ENCODE data around the gene DNAH12. TPM values are rescaled to one million over a fixed set of nuclear protein-coding genes. Genes with fewer than 3 reads are reported as not detected.
A peak's percentile ranks its signal among the peaks of the same experiment; 100 is the strongest.

DNAH12 gene
- total and polyA plus RNA-seq, 2 donors (not counting 3 experiments of a cell fraction or from before 2014, with no cell fraction given): 0.06 to 0.20 TPM

DNA sequence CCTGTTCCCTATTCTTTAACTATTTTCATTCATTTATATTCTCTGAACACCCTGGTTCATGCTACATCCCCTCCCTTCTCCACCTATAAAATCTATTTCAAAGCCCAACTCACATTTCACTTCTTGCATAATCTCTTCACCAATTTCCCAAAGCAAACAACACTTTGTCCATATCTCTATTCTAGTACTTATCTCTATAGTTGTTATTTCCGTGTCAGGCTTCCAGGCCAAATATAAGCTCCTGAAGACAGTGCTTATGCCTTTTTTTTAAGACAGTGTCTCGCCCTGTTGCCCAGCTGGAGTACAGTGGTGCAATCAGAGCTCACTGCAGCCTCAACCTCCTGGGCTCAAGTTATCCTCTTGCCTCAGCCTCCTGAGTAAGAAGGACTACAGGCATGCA is 43.6 kb downstream of the DNAH12 start:
- Histone ChIP-seq H3K4me1 (ENCODE audit: control insufficient read depth, extremely low read depth, insufficient read depth, low read length) (peaks cover 4% of the 10 kb centered on the region), H3K4me2 (ENCODE audit: insufficient read depth, low read length) (no peak overlapping the region), H4K20me1 (replicated peaks; ENCODE audit: control insufficient read depth, extremely low read depth, insufficient read depth, low read length) (no peaks in the 10 kb centered on the region), H3K27me3 (ENCODE audit: control insufficient read depth in 2 of 2, insufficient read depth in 2 of 2, low read length in 2 of 2) (no peaks in the 10 kb centered on the region), H3K9ac (replicated peaks; ENCODE audit: extremely low read depth, insufficient read depth, low read length) (no peak overlapping the region), H3K27ac (ENCODE audit: insufficient read depth, low read depth, low read length) (no peak overlapping the region), H3K9me1 (replicated peaks; ENCODE audit: control insufficient read depth, extremely low read depth, insufficient read depth, low read length) (no peaks in the 10 kb centered on the region), H3K79me2 (ENCODE audit: control insufficient read depth, insufficient read depth, low read length) (no peaks in the 10 kb centered on the region), H3K4me3 (replicated peaks in 1 of 3; ENCODE audit: insufficient read depth in 1 of 3, low read depth in 1 of 3, low read length in 3 of 3) (no peak overlapping the region), H3K9me3 (replicated peaks; ENCODE audit: control insufficient read depth, insufficient read depth, low read length) (no peaks in the 10 kb centered on the region), H2AFZ (ENCODE audit: low read depth, low read length) (no peak overlapping the region), H3K36me3 (ENCODE audit: control insufficient read depth in 2 of 2, extremely low read depth in 1 of 2, insufficient read depth in 2 of 2, low read length in 2 of 2) (no peaks in the 10 kb centered on the region)
- intact Hi-C loops (cut with micrococcal nuclease) (loop anchor here (5.0 kb wide), 1 partner anchor 38 kb away; no protein-coding TSS in a partner anchor), dilution Hi-C loops (cut with MboI; ENCODE audit: extremely low pct_ligation_motif_present, low sequenced_read_pairs) (no loop called here)
- FAIRE-seq (no peak), DNase-seq (ENCODE audit: low read depth, low spot score) (peak; percentile 59)
- CTCF ChIA-PET: interaction anchor here (0.6 kb wide), 1 partner anchor 807 kb away, joined by 4 read pairs; no protein-coding TSS in a partner anchor
- POLR2A ChIA-PET: no interaction called here
- BruUV-seq (replicated peaks): no TSS peak
- no peak for TF ChIP-seq POLR2A (IDR thresholded peaks at IDR 0.05; ENCODE audit: low read depth, low read length)
- TF ChIP-seq GATA2 (IDR thresholded peaks at IDR 0.05; ENCODE audit: insufficient read depth, insufficient read length, low read depth, low read length): peak; percentile 69

- Histone ChIP-seq H3K9ac (replicated peaks; ENCODE audit: extremely low read depth, insufficient read depth, low read length) (no peak overlapping the region), H3K4me2 (ENCODE audit: insufficient read depth, low read length) (no peak overlapping the region), H3K9me1 (replicated peaks; ENCODE audit: control insufficient read depth, extremely low read depth, insufficient read depth, low read length) (no peaks in the 10 kb centered on the region), H3K9me3 (replicated peaks; ENCODE audit: control insufficient read depth, insufficient read depth, low read length) (no peaks in the 10 kb centered on the region), H3K27me3 (ENCODE audit: control insufficient read depth in 2 of 2, insufficient read depth in 2 of 2, low read length in 2 of 2) (no peaks in the 10 kb centered on the region), H4K20me1 (replicated peaks; ENCODE audit: control insufficient read depth, extremely low read depth, insufficient read depth, low read length) (no peaks in the 10 kb centered on the region), H3K27ac (ENCODE audit: insufficient read depth, low read depth, low read length) (no peak overlapping the region), H3K4me1 (ENCODE audit: control insufficient read depth, extremely low read depth, insufficient read depth, low read length) (peaks cover 4% of the 10 kb centered on the region), H3K4me3 (replicated peaks in 1 of 3; ENCODE audit: insufficient read depth in 1 of 3, low read depth in 1 of 3, low read length in 3 of 3) (no peak overlapping the region), H2AFZ (ENCODE audit: low read depth, low read length) (no peak overlapping the region), H3K79me2 (ENCODE audit: control insufficient read depth, insufficient read depth, low read length) (no peaks in the 10 kb centered on the region), H3K36me3 (ENCODE audit: control insufficient read depth in 2 of 2, extremely low read depth in 1 of 2, insufficient read depth in 2 of 2, low read length in 2 of 2) (no peaks in the 10 kb centered on the region)
- intact Hi-C loops (cut with micrococcal nuclease): no loop called here
- no TSS peak for BruUV-seq (replicated peaks)
- DNase-seq (ENCODE audit: low read depth, low spot score) (no peak), FAIRE-seq (no peak)
- POLR2A ChIA-PET: no interaction called here
- TF ChIP-seq, protein P1, sequence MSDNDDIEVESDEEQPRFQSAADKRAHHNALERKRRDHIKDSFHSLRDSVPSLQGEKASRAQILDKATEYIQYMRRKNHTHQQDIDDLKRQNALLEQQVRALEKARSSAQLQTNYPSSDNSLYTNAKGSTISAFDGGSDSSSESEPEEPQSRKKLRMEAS (IDR thresholded peaks at IDR 0.05; ENCODE audit: insufficient read depth, insufficient read length): no peak
- TF ChIP-seq MYC (IDR thresholded peaks at IDR 0.05; ENCODE audit: low read depth, low read length): no peak
- TF ChIP-seq FOS (IDR thresholded peaks at IDR 0.05; ENCODE audit: borderline replicate concordance, insufficient read depth, low read length): no peak
- dilution Hi-C loops (cut with MboI; ENCODE audit: extremely low pct_ligation_motif_present, low sequenced_read_pairs): no loop called here
- CTCF ChIA-PET: interaction anchor here (1.1 to 2.4 kb wide), 4 partner anchors 9 to 63 kb away, joined by 3 to 5 read pairs (median 4); no protein-coding TSS in a partner anchor
Measured at GRCh38 chr3:57497904-57498303, 46.2 kb downstream of the DNAH12 start.
